ENCODE measurements around the gene HYAL3.
"Not testable (repeated sequence)": the region's sequence is repeated elsewhere in the genome, so short reads cannot be mapped to it uniquely, and the experiment has no call there.

The HYAL3 gene

GRCh38 chr3:50312041-50312440 lies 12.8 kb upstream of the HYAL3 start:
- not testable (repeated sequence) for DNase-seq

DNA sequence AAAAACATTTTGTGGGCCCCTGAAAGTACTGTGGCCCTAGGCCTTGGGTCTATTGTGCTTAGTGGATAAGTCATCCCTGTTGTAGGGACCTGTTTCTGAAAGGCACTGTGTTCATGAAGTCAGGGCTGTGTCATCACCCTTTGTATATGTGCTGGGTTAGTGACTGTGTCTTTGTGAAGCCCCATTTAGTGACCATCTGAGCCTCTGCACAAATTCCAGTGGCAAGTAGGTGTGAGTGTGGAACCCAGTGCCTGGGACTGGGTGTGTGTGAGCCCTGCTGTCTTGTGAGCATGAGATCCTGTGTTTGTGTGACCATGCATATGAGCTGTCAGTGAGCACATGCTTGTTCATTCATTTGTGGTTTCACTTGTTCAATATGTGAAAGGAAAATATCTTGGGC lies 5.4 kb upstream of the HYAL3 start:
- DNase-seq = no peak

DNA sequence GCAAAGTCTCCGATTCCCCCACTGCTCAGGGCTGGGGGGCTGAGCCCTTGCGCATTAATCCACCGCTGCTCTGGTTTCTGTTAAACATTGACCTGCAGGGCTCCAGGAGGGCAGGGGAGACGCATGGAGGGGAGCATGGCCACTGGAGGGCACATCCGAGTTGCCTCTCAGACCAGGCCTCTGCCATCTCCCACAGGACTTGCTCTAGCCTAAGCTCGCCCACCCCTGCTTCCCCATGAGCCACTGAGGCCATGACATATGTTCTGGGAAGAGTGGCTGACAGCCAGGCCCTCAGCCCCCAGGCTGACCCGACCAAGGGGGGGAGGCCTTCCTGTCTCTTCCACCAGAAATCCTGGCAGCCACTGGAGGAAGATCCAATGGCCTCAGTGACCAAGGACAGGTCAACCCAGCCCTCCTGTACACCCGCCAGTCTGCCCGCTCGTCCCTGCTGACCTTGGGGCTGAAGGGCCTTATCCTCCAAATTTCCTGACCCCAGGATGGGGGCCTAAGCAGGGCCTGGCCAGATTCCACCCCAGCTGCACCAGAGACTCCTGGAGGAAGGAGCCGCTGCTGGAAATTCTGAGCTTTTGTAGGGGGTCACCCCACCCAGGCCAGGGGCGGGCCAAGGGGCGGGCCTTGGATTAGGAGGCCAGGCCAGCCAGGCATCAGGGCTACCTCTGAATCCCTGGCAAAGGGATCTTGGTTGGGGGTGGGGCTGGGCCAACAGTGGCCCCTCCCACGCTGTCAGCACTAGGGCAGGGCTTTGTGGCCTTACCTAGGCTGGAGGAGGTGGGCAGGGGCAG lies 4.0 kb upstream of the HYAL3 start, which contains the start of gene HYAL1:
HYAL1 (minus strand) TSS at position 562 of the 803 bp plus-strand sequence. CDS start 618 bp downstream, outside the sequence.
- no peak for DNase-seq

DNA sequence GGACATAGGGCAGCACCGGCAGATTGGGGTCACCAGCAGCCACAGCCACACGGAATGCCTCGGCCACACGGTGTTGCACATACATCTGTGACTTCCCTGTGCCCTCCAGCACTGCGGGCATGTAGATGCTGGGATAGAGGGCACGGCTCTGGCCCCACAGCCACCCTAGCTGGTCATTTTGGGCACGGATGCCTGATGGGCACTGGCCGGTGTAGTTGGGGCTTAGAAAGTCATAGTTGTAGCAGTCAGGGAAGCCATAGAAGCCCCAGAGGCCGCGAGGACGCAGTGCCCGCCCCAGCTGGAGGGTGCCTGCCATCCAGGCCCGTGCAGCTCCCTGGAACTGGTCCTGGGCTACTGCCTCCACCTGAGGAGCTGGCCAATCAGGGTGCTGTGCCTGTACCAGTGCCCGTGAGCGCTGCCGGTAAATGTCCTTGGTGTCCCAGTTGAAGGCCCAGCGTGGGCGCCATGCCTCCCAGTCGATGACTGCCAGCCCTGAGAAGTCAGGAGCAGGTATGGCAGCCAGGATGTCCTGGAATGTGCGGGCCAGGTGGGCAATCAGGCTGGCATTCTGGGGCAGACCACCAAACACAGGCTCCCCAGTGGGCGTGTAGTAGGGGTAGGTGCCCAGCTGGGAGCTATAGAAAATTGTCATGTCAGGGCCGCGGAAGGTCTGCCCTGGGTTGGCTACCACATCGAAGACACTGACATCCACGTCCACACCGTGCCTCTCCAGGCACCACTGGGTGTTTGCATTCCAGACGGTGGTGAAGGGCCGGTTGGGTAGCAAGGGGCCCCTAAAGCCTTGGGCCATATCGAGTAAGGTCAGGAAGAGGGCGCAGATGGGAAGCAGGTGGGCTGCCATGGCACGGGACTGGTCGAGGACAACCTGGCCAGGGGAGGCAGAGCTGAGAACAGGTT lies 3.1 kb upstream of the HYAL3 start:
- no peak for DNase-seq

DNA sequence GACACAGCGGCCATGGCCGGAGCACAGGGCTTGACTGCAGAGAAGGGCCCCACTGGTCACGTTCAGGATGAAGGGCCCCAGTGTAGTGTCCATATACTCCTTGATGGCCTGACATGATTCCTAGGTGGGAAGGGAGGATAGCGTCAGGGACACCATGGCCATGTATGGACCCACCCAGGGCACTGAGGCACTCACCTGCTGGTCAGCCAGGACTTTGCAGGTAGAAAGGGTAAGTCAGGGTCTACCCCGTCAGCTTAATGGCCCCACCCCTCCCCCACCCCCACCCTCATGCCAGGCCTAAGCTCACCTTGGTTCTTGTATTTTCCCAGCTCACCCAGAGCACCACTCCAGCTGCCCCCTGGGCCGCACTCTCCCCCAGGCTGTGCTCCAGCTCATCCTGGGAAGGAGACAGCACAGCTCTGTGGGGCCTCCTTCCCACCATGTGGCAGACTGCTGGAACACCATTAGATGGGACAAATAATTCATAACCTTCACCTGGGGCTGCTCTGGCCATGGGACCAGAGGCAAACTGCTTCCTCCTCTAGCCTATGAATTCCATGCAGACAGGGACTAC lies 1.6 kb upstream of the HYAL3 start:
- DNase-seq = no peak

DNA sequence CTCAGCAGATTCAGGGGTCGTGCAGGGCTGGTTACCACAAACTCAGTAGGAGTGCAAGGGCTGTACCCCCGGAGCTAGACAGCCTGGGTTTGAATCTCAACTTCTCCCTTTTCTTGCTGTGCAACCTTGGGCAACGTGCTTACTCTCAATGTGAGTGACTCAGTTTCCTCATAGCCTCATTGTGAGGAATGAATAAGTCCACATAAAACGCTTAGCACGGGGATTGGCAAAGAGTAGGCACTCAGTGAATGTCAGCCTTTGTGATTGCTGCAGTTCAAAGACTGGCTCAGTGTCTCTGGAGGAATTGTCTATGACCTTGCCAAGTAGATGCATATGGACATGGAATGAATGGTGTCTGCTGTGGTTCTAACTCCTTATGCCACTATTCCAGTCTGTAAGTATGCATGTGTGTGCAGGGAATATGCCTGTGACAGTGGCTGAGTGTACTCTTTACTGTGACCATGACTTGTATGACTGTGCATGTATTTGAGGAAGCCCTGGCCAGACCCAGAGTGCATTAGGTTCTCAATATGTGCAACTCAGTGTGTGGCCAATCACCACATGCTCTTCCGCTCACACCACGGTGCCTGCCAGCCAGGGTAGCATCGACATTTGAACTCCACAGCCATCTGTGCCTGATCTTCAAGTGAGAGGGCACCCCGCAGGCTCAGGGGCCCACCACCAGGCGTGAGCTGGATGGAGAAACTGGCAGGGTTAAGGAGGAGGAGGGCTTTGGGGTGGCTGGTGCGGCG lies 900 bp upstream of the HYAL3 start:
- DNase-seq = peak; percentile 1

- no peak for DNase-seq
Observed at GRCh38 chr3:50299638-50299928, 378 bp upstream of the HYAL3 start.

DNA sequence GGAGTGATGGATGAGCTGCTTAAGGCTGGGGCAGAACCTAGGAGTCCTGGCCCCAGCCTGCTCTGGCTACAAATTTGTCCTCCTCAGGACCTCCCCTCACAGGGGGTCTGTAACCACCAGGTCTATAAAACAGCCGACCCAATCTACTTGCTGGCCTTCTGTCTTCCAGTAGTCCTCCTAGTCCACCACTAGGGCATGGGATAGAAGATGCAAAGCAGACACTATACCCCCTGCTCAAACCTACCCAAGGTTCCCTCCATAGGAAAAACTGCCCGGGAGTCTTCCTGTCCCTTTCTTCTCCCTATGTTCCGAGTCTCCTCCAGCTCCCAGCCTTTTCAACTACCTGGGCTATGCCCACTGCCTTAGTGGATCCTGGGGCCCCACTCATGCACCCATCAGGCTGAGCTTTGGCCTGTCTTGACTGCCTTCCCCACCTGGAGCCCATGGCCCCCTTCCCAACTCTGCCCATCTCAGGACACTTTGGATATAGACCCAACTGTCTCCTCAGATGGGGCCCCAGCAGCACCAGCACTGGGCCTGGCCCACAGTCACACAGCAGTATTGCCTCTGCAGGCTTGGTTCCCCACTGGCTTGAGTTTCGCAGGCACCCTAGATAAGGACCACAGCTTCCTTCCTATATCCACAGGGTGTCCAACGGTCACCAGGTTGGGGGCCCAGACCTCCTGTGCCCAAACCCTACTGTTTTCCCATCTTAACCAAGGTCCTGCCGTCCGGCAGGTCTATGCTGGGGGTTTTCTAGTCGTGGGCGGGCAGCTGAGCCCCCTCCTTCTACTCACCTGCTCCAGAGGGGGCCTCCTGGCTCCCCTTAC lies 1.1 kb downstream of the HYAL3 start:
- DNase-seq = no peak

GRCh38 chr3:50297384-50297775 lies 1.8 kb downstream of the HYAL3 start:
- DNase-seq = no peak

DNA sequence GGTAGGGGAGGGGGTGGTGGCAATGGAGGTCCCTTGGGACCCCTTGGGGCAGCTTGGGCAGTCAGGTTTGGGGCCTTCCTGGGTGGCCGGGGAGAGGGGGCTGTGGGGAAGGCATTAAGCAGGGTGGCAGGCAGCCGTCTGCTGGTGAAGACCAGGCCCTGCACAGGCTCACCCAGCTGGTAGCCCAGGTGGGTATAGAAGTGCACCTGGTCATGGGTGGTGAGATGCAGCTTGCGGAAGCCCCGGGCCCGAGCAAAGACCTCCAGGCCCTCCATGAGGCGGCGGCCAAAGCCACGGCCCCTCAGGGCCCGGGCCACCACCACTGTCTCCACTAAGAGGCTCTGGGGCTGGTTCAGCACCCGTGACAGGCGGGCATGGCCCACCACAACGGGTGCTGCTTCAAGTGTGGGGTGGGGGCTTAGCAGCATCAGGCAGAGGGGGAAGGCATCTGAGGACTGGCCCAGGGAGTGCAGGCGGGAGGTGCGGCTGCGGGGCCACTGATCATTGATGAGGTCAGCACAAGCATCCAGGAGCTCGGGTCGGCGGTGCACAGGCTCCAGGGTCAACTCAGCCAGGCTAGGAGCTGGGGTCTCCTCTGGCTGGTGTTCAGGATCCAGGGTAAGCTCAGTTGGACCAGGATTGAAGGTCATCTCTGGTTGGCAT lies 2.4 kb downstream of the HYAL3 start:
- DNase-seq = no peak

GRCh38 chr3:50295553-50296431 lies 3.4 kb downstream of the HYAL3 start:
- no peak for DNase-seq

DNA sequence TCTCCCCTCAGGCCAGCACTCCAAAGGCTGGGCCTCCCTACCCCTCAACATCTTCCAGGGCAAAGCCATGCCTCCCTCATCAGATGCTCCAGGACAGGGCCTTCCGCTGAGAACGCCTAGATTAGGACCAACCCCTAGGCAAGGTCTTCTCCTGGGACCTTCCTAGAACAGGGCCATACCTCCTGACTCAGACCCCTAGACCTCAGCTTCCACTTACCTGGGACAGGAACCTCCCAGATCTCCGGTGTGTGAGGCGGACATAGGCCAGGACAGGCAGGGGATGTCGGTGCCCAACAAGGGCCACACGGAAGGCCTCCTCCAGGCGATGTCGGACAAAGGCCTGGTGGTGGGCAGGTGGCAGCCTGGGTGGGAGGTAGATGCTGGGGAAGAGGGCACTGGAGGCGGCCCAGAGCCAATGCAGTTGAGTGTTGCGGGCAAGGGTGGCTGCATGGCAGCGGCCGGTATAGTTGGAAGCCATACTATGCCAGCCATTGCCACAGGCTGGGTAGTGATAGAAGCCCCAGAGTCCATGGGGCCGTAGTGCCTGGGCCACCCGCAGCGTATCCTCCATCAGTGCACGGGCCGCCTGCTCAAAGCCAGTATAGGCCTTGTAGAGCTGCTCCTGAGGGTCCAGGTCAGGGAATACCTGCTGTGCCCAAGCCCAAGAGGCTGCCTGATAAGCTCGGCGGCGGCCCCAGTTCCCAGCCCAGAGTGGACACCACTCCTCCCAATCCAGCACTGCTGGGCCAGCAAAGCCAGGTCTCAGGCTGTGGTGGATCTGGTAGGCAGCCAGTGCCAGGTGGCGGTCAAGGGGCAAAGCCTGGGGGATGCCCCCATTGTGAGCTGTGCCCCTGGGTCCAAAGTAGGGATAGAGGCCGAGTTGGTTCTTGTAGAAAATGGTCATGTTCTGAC lies 4.5 kb downstream of the HYAL3 start:
- no peak for DNase-seq

DNA sequence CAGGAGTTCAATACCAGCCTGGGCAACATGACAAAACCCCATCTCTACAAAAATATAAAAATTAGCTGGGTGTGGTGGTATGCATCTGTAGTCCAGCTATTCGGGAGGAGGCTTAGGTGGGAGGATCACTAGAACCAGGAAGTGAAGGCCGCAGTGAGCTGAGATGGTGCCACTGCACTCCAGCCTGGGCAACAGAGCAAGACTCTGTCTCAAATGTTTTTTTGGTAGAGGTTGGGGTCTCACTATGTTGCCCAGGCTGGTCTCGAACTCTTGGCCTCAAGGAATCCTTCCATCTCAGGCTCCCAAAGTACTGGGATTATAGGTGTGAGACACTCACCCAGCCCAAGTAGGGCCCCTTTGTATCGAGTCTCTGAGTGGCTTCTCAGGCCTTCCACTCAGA lies 5.1 kb downstream of the HYAL3 start:
- DNase-seq = no peak

- no peak for DNase-seq
Observed at GRCh38 chr3:50293079-50293801, 6.0 kb downstream of the HYAL3 start.

GRCh38 chr3:50292159-50293078 lies 6.8 kb downstream of the HYAL3 start, which contains the start of gene IFRD2:
IFRD2 (minus strand) TSS chr3:50292429; CDS start chr3:50292274, 155 bp downstream.
- DNase-seq = peak; percentile 97

DNA sequence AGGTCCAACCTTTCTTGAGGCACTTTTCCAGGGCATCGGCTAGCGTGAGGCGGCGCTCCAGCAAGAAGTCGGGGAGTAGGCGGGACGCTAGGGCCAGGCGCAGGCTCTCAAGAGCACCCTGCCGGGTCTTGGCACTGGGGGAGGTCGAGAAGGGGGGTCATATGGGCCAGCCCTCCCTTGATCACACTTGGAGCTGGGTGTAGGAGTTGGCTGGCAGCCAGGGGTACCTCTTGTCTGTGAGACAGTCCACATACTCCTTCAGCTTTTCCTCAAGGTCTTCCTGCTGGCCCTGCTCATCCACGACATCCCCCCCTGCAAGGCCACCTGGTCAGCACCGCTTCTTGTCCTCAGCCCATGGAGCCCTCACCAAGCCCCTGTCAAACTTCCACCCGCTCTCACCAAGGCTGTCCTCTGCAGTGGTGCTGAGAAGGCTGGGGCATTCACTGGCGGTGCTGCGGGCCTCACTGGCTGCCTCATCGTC lies 9.0 kb downstream of the HYAL3 start:
- no peak for DNase-seq

DNA sequence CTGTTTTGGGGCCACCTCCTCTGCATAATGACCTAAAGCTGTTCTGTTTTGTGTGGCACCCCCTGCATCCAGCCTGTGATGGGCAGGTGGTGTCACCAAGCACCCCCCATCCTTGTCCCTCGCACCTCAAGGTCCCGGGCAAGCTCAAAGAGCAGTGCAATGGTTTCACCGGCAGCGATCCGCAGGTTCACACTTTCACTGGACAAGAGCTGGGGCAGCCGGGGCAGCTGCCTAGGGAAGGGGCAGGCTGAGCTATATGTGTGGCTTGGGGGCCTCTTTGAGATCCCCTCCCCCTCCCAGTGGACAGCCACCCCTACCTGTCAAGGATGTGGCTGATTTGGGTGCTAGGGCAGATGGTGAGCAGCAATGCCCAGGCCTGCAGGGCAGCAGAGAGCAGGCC lies 10.1 kb downstream of the HYAL3 start:
- DNase-seq = no peak
